ENCODE data around the gene UBFD1.
A peak's percentile ranks its signal among the peaks of the same experiment; 100 is the strongest.
"Not testable (repeated sequence)": the region's sequence is repeated elsewhere in the genome, so short reads cannot be mapped to it uniquely, and the experiment has no call there.

Gene UBFD1

GRCh38 chr16:23607726-23608125 lies 50.2 kb downstream of the UBFD1 start:
- H3K4me3 ChIP-seq (ENCODE audit: low read depth, low read length), result no peak overlapping the region
- no peak for DNase-seq (ENCODE audit: low read depth)
- no peak for TF ChIP-seq CTCF (conservative IDR thresholded peaks at IDR 0.05; ENCODE audit: low read depth, low read length)

- DNase-seq (ENCODE audit: low read depth), result peak; percentile 48
- H3K4me3 ChIP-seq (ENCODE audit: low read depth, low read length), result no peak overlapping the region
- no peak for TF ChIP-seq CTCF (conservative IDR thresholded peaks at IDR 0.05; ENCODE audit: low read depth, low read length)
Measured at GRCh38 chr16:23608194-23608593, 50.7 kb downstream of the UBFD1 start.

GRCh38 chr16:23609929-23610328 lies 52.4 kb downstream of the UBFD1 start:
- H3K4me3 ChIP-seq (ENCODE audit: low read depth, low read length), result no peak overlapping the region
- no peak for TF ChIP-seq CTCF (conservative IDR thresholded peaks at IDR 0.05; ENCODE audit: low read depth, low read length)
- no peak for DNase-seq (ENCODE audit: low read depth)

GRCh38 chr16:23610905-23611304 lies 53.4 kb downstream of the UBFD1 start:
- not testable (repeated sequence) for DNase-seq (ENCODE audit: low read depth); H3K4me3 ChIP-seq (ENCODE audit: low read depth, low read length)

GRCh38 chr16:23611936-23612335 lies 54.4 kb downstream of the UBFD1 start:
- DNase-seq (ENCODE audit: low read depth), result no peak
- no peak overlapping the region for H3K4me3 ChIP-seq (ENCODE audit: low read depth, low read length)
- TF ChIP-seq CTCF (conservative IDR thresholded peaks at IDR 0.05; ENCODE audit: low read depth, low read length), result no peak

GRCh38 chr16:23615805-23616204 lies 58.3 kb downstream of the UBFD1 start:
- DNase-seq (ENCODE audit: low read depth), result no peak
- H3K4me3 ChIP-seq (ENCODE audit: low read depth, low read length), result no peak overlapping the region
- no peak for TF ChIP-seq CTCF (conservative IDR thresholded peaks at IDR 0.05; ENCODE audit: low read depth, low read length)
